HCT116 (cell line): ENCODE results near the gene TANGO6. TPM values are rescaled to one million over a fixed set of nuclear protein-coding genes. Genes with fewer than 3 reads are reported as not detected.

Experiments
- ATAC-seq: fragments of 200-7000 bp; cut with Tn5 transposase; 2 replicates; pipeline ENCODE4 v1.9.1; 2020; ENCODE audit warnings: mild to moderate bottlenecking, moderate library complexity
- BruUV-seq: library from RNA; stranded (reverse); fragments of 400-500 nt; replicated peaks from 2 replicates; lab custom pipeline; 2021; lab: Mats Ljungman, UMichigan
- CTCF ChIA-PET: fragments of 300-600 bp; sonication (Branson Sonifier 250); formaldehyde crosslinking; loops from one replicate; lab custom pipeline; 2021; ENCODE audit warnings: antibody characterized with exemption; lab: Charles Lee
- POLR2A ChIA-PET: fragments of 300-600, 350-600 bp; sonication (Branson Sonifier 250); formaldehyde crosslinking; loops from one replicate; lab custom pipeline; 2021; ENCODE audit warnings: antibody characterized with exemption; lab: Charles Lee
- RAD21 ChIA-PET, 2 experiments: fragments of 300-600 bp; sonication (Branson Sonifier 250); formaldehyde crosslinking; loops; one replicate each; lab custom pipeline; 2023; ENCODE audit warnings: low total read pairs in 2 of 2; ENCODE audit not compliant: uncharacterized antibody in 2 of 2, unreplicated experiment in 2 of 2, low non-redundant PET in 1 of 2; lab: Charles Lee
- DNase-seq: peaks from one replicate; pipeline ENCODE4 v3.0.0-alpha.2; 2010; ENCODE audit warnings: low read depth, low spot score
- H2AFZ ChIP-seq: fragments of 200-600 bp; shearing (Covaris generic), sonication (generic); 2 replicates; pipeline ENCODE4 v1.6.1; 2017; ENCODE audit warnings: low read depth, mixed run types, mixed read lengths, antibody characterized with exemption, low read length; ENCODE audit not compliant: poor library complexity, severe bottlenecking
- H3K27ac ChIP-seq: 2 replicates; pipeline ENCODE4 v1.5.1; 2012; ENCODE audit warnings: low read depth, low read length
- H3K27me3 ChIP-seq: fragments of 200-600 bp; sonication (generic); 2 replicates; pipeline ENCODE4 v1.6.1; 2016; ENCODE audit warnings: mixed run types, low read length, mixed read lengths; ENCODE audit not compliant: insufficient read depth
- H3K36me3 ChIP-seq, 2 experiments: fragments of 200-500 bp in 1 of 2; fragments of 200-600 bp in 1 of 2; sonication (Bioruptor generic) in 1 of 2; sonication (generic) in 1 of 2; 2 replicates each; pipeline versions ENCODE4 v1.5.1 to v1.6.1; 2014 to 2016; ENCODE audit warnings: low read length in 2 of 2, inconsistent platforms in 1 of 2, mixed read lengths in 1 of 2, mixed run types in 1 of 2; ENCODE audit not compliant: insufficient read depth in 2 of 2, control insufficient read depth in 1 of 2
- H3K4me1 ChIP-seq, 2 experiments: fragments of 200-600 bp in 1 of 2; sonication (generic) in 1 of 2; 2 replicates each; pipeline versions ENCODE4 v1.5.1 to v1.6.1; 2012 to 2017; ENCODE audit warnings: low read length in 2 of 2, inconsistent platforms in 1 of 2, mild to moderate bottlenecking in 1 of 2, mixed read lengths in 1 of 2, mixed run types in 1 of 2, moderate library complexity in 1 of 2; ENCODE audit not compliant: insufficient read depth in 2 of 2, control insufficient read depth in 1 of 2
- H3K4me2 ChIP-seq: fragments of 200-600 bp; sonication (generic); 2 replicates; pipeline ENCODE4 v1.6.1; 2017; ENCODE audit warnings: mixed run types, low read length, mixed read lengths
- H3K4me3 ChIP-seq, 2 experiments: fragments of 200-600 bp in 1 of 2; sonication (generic) in 1 of 2; replicated peaks in 1 of 2; 2 replicates each; pipeline ENCODE4 v1.5.1; 2011 to 2016; ENCODE audit warnings: low read length in 2 of 2, control low read depth in 1 of 2, low read depth in 1 of 2, mild to moderate bottlenecking in 1 of 2, mixed read lengths in 1 of 2, mixed run types in 1 of 2
- H3K79me2 ChIP-seq: fragments of 200-600 bp; sonication (generic); 2 replicates; pipeline ENCODE4 v1.6.1; 2017; ENCODE audit warnings: mild to moderate bottlenecking, mixed run types, low read length, moderate library complexity, mixed read lengths; ENCODE audit not compliant: insufficient read depth
- H3K9ac ChIP-seq: fragments of 200-600 bp; sonication (generic); 2 replicates; pipeline ENCODE4 v1.6.1; 2016; ENCODE audit warnings: low read length, mixed read lengths
- H3K9me2 ChIP-seq: fragments of 200-600 bp; sonication (generic), shearing (Covaris generic); 2 replicates; pipeline ENCODE4 v1.6.1; 2017; ENCODE audit warnings: mixed run types, mild to moderate bottlenecking, moderate library complexity; ENCODE audit not compliant: insufficient read depth
- H3K9me3 ChIP-seq, 2 experiments: fragments of 200-500 bp in 1 of 2; fragments of 200-600 bp in 1 of 2; sonication (Bioruptor generic) in 1 of 2; sonication (generic) in 1 of 2; 2 replicates each; pipeline ENCODE4 v1.6.1; 2014 to 2017; ENCODE audit warnings: low read length in 2 of 2, mixed read lengths in 2 of 2, inconsistent platforms in 1 of 2, low read depth in 1 of 2, mild to moderate bottlenecking in 1 of 2, mixed run types in 1 of 2, moderate library complexity in 1 of 2; ENCODE audit not compliant: control insufficient read depth in 1 of 2, insufficient read depth in 1 of 2
- H4K20me1 ChIP-seq: fragments of 200-600 bp; sonication (generic), shearing (Covaris generic); 2 replicates; pipeline ENCODE4 v1.6.1; 2017; ENCODE audit warnings: mixed run types, mild to moderate bottlenecking, moderate library complexity; ENCODE audit not compliant: insufficient read depth
- ATF3 ChIP-seq: IDR thresholded peaks from 2 replicates; pipeline ENCODE4 v1.6.1; 2012
- CBX3 ChIP-seq: IDR thresholded peaks from 2 replicates; pipeline ENCODE4 v1.6.1; 2012; ENCODE audit warnings: low read depth
- CTCF ChIP-seq, 3 experiments: fragments of 200-600 bp in 1 of 3; sonication (generic) in 1 of 3; IDR thresholded peaks in 2 of 3; conservative IDR thresholded peaks in 1 of 3; 2 replicates each; pipeline ENCODE4 v1.5.1; 2012 to 2017; ENCODE audit warnings: low read depth in 2 of 3, low read length in 2 of 3, antibody characterized with exemption in 1 of 3, borderline replicate concordance in 1 of 3, control low read depth in 1 of 3, mild to moderate bottlenecking in 1 of 3, mixed read lengths in 1 of 3, mixed run types in 1 of 3, moderate library complexity in 1 of 3; ENCODE audit not compliant: insufficient read depth in 1 of 3
- EZH2phosphoT487 ChIP-seq: fragments of 200-600 bp; IDR thresholded peaks from 2 replicates; pipeline ENCODE4 v1.6.1; 2018; ENCODE audit warnings: antibody characterized with exemption, borderline replicate concordance
- FOSL1 ChIP-seq: IDR thresholded peaks from 2 replicates; pipeline ENCODE4 v1.6.1; 2012; ENCODE audit warnings: low read depth
- JUND ChIP-seq: IDR thresholded peaks from 2 replicates; pipeline ENCODE4 v1.6.1; 2012
- MAX ChIP-seq: IDR thresholded peaks from 2 replicates; pipeline ENCODE4 v1.6.1; 2012
- POLR2A ChIP-seq: IDR thresholded peaks from 2 replicates; pipeline ENCODE4 v1.7.0; 2011; ENCODE audit warnings: borderline replicate concordance; ENCODE audit not compliant: insufficient read depth, insufficient read length; ENCODE audit errors: extremely low read depth
- POLR2AphosphoS5 ChIP-seq: IDR thresholded peaks from 2 replicates; pipeline ENCODE4 v1.6.1; 2011; ENCODE audit warnings: mild to moderate bottlenecking, low read depth, low read length, moderate library complexity
- RAD21 ChIP-seq: IDR thresholded peaks from 2 replicates; pipeline ENCODE4 v1.6.1; 2012; ENCODE audit warnings: low read depth, mild to moderate bottlenecking
- SP1 ChIP-seq: IDR thresholded peaks from 2 replicates; pipeline ENCODE4 v1.6.1; 2012; ENCODE audit warnings: low read depth
- TCF7L2 ChIP-seq: IDR thresholded peaks from 2 replicates; pipeline ENCODE4 v1.7.0; 2011; ENCODE audit warnings: borderline replicate concordance, inconsistent platforms; ENCODE audit not compliant: insufficient read depth, insufficient read length; ENCODE audit errors: extremely low read depth
- YY1 ChIP-seq: IDR thresholded peaks from 2 replicates; pipeline ENCODE4 v1.6.1; 2011; ENCODE audit warnings: low read length, low read depth, moderate library complexity, mild to moderate bottlenecking; ENCODE audit not compliant: insufficient replicate concordance; ENCODE audit errors: extremely low read depth
- ZBTB33 ChIP-seq: IDR thresholded peaks from 2 replicates; pipeline ENCODE4 v1.6.1; 2011; ENCODE audit warnings: mild to moderate bottlenecking, low read length, moderate library complexity; ENCODE audit not compliant: insufficient replicate concordance; ENCODE audit errors: extremely low read depth
- intact Hi-C: fragments of 100-400 bp; cut with micrococcal nuclease; formaldehyde crosslinking; loops from 2 replicates; pipeline ENCODE4 v1.10.0; 2022
- total RNA-seq: library from RNA; stranded (reverse); gene quantifications from one replicate; pipeline ENCODE4 v1.2.1, GENCODE V29; 2021; ENCODE audit not compliant: unreplicated experiment

Gene TANGO6
- total RNA-seq, 1 experiment from 2014 or later = 16.4 TPM

- H3K79me2 ChIP-seq = no peaks in the 10 kb centered on the region
- H3K27me3 ChIP-seq = no peaks in the 10 kb centered on the region
- CTCF ChIA-PET = no interaction called here
- H3K27ac ChIP-seq = peak overlapping the region; percentile 73
- DNase-seq (peak; percentile 87), ATAC-seq (peak; percentile 44)
- H4K20me1 ChIP-seq = no peaks in the 10 kb centered on the region
- H3K4me3 ChIP-seq = no peak overlapping the region
- no peaks in the 10 kb centered on the region for H3K9me2 ChIP-seq
- RAD21 ChIA-PET = no interaction called here
- peak overlapping the region; percentile 54 for H3K4me2 ChIP-seq
- TF ChIP-seq YY1 = peak; percentile 46
- peak; percentile 87 for TF ChIP-seq SP1
- peak; percentile 37; the same call in 1 of the 2 replicates for TF ChIP-seq POLR2AphosphoS5
- peak; percentile 55 for TF ChIP-seq ZBTB33
- no peak for TF ChIP-seq TCF7L2
- no peak for TF ChIP-seq POLR2A
- peak; percentile 43 for TF ChIP-seq RAD21
- no peak for TF ChIP-seq ATF3
- peak; percentile 90 for TF ChIP-seq FOSL1
- TF ChIP-seq EZH2phosphoT487 = no peak
- TF ChIP-seq MAX = peak; percentile 77
- peak; percentile 77 for TF ChIP-seq JUND
- peak; percentile 87; the same call in 1 of the 2 replicates for TF ChIP-seq CBX3
- TF ChIP-seq CTCF (IDR thresholded peaks at IDR 0.05 in 2 of 3, conservative IDR thresholded peaks at IDR 0.05 in 1 of 3; ENCODE audit: borderline replicate concordance in 1 of 3, insufficient read depth in 1 of 3, low read depth in 2 of 3, low read length in 2 of 3) = no peak
- no peaks in the 10 kb centered on the region for H3K36me3 ChIP-seq
- H3K9me3 ChIP-seq = no peaks in the 10 kb centered on the region
- H3K4me1 ChIP-seq = peaks cover 50 to 75% of the 10 kb centered on the region in 2 experiments
- H3K9ac ChIP-seq = peak overlapping the region; percentile 44
- intact Hi-C loops = no loop called here
- no TSS peak for BruUV-seq
- no peak overlapping the region for H2AFZ ChIP-seq
- POLR2A ChIA-PET = no interaction called here
These were observed 233.9 kb downstream of the TANGO6 start for GRCh38 chr16:69077251-69077650.
